T47D (cell line): Measurements from ENCODE around the gene MPHOSPH9.

ENCODE experiments used
- DNase-seq, 2 experiments: peaks; one replicate each; pipeline versions ENCODE4 v3.0.0 to v3.0.0-alpha.2; 2011 to 2012; ENCODE audit warnings: low read depth in 1 of 2, low spot score in 1 of 2
- JUND ChIP-seq: IDR thresholded peaks from 2 replicates; pipeline ENCODE4 v1.6.1; 2012; ENCODE audit warnings: low read depth
- in situ Hi-C: cut with HindIII; loops from 2 replicates; pipeline ENCODE4 v1.10.0; 2016; ENCODE audit warnings: low sequenced_read_pairs, low pct_unique_long_range_greater_than_20kb

The MPHOSPH9 gene, protein sequence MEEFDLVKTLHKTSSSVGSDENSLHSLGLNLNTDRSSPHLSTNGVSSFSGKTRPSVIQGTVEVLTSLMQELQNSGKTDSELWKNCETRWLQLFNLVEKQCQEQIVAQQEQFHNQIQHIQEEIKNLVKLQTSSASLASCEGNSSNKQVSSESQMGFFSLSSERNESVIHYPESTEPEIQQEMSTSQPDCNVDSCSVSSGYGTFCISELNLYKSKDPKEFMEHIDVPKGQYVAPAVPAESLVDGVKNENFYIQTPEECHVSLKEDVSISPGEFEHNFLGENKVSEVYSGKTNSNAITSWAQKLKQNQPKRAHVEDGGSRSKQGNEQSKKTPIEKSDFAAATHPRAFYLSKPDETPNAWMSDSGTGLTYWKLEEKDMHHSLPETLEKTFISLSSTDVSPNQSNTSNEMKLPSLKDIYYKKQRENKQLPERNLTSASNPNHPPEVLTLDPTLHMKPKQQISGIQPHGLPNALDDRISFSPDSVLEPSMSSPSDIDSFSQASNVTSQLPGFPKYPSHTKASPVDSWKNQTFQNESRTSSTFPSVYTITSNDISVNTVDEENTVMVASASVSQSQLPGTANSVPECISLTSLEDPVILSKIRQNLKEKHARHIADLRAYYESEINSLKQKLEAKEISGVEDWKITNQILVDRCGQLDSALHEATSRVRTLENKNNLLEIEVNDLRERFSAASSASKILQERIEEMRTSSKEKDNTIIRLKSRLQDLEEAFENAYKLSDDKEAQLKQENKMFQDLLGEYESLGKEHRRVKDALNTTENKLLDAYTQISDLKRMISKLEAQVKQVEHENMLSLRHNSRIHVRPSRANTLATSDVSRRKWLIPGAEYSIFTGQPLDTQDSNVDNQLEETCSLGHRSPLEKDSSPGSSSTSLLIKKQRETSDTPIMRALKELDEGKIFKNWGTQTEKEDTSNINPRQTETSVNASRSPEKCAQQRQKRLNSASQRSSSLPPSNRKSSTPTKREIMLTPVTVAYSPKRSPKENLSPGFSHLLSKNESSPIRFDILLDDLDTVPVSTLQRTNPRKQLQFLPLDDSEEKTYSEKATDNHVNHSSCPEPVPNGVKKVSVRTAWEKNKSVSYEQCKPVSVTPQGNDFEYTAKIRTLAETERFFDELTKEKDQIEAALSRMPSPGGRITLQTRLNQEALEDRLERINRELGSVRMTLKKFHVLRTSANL

DNA sequence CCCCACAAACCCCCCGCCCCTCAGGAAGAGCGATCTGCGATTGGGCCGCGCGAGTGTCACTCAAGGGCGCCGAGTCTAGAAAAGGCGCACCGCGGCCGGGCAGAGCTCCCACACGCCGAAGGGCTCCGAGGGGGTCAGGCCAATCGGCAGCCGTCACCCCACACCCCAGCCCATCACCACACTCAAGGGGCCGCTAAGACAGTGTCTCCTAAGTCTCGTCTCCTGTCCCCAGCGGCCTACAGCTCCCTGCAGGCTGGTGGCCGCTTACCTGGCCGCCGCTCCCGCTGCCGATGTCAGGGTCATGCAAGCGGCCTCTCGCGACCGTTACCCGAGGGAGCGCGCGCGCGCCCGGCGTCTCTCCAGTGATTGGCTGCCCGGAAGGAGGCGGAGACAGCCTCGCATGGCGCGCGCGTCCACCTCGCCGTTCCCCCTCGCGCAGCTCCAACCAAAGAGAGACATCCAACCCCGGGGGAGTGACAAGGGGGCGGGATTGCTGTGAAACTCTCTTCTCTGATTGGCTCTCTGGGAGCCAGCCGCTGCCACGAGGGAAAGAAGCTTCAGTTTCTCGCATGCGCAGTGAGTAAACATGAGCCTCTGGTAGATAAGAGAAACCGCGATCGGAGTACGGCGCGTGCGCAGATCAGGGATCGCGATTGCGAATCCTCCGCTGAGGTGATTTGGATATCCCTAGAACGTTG is at the start of gene MPHOSPH9, which contains the start of gene MTRFR:
Gene MPHOSPH9, minus strand, starts transcription at position 335 of the 698 bp plus-strand sequence. CDS start 2,777 bp downstream, outside the sequence.
Gene MTRFR, plus strand, starts transcription at position 630 of the 698 bp plus-strand sequence. CDS start 20,239 bp downstream, outside the sequence.
- in situ Hi-C loops = no loop called here
- TF ChIP-seq JUND = no peak
- peak; percentile 97 to 100 for DNase-seq

DNA sequence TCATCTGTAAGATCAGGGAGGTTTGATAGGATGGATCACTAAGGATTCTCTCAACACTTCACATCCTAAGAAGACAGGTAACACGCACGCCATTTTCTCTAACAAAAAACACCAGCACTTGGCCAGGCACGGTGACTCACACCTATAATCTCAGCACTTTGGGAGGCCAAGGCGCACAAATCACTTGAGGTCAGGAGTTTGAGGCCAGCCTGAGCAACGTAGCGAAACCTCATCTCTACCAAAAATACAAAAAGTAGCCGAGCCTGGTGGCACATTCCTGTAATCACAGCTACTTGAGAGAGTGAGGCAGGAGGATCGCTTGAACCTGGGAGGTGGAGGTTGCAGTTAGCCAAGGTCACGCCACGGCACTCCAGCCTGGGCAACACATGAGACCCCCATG is 49.2 kb upstream of the MPHOSPH9 start:
- no peak for DNase-seq
- no peak for TF ChIP-seq JUND
- in situ Hi-C loops = no loop called here

DNA sequence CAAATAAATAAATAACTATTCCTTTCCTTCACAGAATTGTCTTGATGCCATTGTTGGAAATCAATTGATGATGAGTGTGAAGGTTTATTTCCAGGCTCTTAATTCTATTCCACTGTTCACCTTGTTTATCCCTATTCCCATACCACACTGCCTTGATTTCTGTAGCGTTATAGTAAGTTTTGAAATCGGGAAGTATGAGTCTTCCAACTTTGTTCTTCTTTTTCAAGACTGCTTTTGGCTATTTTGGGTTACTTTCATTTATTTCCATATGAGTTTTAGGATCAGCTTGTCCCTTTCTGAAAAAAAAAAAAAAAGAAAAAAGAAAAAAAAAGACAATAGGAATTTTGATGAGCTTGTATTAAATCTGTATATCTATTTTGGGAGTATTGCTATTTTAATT is 48.0 kb upstream of the MPHOSPH9 start:
- no peak for DNase-seq
- no peak for TF ChIP-seq JUND
- in situ Hi-C loops = no loop called here

DNA sequence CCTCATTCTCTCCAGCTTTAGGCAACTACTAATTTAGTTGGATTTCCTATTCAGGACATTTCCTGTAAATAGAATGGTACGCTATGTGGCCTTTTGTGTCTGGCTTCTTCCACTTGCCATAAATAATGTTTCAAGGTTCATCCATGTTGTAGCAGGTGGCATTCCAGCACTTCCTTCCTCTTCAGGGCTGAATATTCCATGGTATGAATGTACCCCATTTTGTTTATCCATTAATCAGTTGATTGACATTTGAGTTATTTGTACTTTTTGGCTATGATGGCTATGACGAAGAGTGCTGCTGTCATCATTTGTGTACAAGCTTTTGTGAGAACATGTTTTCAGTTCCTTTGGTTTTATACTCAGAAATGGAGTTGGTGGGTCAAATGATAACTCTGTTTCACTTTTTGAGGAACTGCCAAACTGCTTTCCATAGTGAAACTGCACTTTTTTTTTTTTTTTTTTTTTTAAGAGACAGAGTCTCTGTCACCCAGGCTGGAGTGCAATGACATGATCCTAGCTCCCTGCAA is 45.2 kb upstream of the MPHOSPH9 start:
- no peak for DNase-seq
- TF ChIP-seq JUND = no peak
- in situ Hi-C loops = no loop called here

DNA sequence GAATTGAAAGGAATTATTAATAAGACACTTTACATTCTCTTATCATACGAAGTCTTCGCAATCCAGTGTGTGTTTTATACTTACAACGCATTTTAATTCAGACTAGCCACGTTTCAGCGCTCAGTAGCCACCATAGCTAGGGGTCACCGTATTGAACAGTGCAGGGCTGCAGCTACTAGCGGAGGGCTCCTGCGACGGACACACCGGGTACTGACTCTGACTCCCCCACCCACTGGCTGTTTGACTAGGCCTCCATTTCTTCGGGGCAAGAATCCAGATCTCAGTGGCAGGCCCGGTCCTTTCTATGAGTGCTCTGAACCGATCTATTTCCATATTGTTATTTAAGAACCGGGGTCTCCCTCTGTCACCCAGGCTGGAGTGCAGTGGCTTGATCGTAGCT is 40.2 kb upstream of the MPHOSPH9 start:
- DNase-seq = no peak
- in situ Hi-C loops = no loop called here
- TF ChIP-seq JUND = no peak

DNA sequence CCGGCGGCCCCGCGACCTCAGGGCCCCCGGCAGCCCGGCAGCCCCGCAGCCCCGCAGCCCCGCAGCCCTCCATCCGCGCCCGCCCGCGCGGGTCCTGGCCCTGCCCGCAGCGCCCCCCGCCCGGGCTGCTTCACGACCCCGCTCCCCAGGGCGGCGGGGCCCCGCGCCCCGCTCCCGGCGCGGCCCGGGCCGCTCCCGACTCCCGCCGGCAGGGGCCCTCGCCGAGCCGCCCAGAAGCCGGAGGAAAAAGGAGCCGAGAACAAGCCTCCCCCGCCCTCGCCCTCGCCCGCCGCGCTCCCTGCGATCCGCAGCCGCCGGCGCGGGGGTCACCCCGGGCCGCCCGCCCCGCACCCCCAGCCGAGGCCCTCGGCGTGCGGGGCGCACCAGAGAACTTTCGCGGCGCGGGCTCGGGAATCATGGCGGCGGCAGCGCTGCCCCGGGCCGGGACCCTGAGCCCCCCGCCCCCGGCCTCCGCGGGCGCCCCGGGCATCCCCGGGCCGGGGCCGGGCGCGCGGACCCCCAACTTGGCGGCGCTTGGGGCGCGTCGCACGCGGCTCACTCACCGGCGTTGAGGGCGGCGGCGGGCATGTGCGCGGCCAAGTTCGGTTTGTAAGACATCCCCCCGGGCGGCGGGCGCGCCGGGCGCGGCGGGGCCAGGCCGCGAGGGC is 38.2 kb upstream of the MPHOSPH9 start:
- DNase-seq = peak; percentile 78 to 92
- no peak for TF ChIP-seq JUND
- in situ Hi-C loops = no loop called here

DNA sequence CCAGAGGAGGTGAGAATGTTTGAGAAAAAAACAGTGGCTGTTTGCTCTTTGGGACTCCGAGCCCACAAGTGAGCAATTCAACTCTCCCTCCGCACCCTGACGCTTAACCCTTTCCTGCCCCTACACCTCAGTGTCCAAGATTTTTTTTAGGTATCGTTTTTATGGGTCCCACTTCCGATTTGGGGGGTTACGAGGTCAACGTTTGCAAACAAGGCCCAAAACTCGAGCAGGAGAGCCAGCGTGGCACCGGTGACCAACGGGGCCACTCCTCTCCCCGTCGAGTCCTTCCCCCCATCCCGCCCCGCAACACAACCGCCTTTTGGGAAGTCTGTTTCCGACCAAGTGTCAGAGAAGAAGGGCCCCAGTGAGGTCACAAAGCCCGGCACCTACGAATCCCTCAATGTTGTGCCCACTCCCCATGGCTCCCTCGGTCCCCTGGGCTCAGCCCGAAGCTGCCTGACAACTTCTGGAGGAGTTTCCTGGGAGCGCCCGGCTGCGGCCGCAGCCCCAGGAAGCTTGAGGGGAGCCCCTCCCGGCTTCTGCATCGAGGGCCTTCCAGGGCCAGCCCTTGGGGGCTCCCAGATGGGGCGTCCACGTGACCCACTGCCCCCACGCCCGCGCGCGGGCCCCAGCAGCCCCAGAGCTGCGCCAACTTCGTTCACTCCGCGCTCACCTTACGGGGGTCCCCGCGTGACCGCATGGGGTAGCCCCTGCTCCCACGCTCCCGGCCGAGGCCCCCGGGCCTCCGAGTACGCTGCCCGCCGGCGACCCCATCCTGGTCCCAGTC is 37.5 kb upstream of the MPHOSPH9 start:
- in situ Hi-C loops = no loop called here
- DNase-seq = peak in 1 of 2 experiments; percentile 37
- TF ChIP-seq JUND = no peak

DNA sequence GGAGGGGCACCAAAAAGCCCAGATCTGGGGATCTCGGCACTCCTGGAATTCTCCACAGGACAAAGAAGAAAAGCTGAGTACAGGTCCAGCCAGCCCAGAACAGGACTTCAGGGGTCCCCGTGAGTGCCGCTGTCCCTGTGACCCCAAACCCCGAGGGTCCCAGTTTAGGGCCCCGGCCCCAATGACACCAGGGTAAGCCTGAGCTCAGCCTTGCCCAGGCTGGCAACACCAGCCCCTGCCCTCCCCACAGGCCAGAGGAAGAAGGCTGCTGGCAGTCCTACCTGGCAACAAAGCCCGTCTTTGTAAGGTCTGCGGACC is 36.9 kb upstream of the MPHOSPH9 start:
- in situ Hi-C loops = no loop called here
- peak in 1 of 2 experiments; percentile 44 for DNase-seq
- no peak for TF ChIP-seq JUND

DNA sequence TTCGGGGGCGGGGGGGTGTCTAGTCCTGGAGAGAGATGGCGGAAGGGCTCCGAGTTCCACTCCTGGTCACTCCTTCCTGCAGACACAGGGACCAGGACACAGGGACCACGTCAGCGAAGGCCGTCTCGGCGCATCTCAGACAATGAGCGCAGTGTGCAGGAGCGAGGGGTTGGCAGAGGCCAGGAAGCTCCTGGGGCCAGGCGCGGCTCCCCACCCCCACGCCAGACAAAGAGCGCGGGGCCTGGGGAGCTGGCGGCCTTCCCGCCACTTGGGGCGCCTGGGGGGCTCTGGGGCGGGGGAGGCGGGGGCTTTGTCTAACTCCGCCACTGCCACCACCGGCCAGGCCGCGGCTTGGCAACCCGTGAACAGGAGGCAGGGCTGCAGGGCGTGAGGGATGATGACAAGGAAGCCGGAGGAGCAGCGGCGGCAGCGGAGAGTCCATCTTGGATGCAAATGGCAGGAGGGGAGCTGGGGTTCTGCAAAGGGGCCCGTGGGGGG is 36.5 kb upstream of the MPHOSPH9 start:
- TF ChIP-seq JUND = no peak
- in situ Hi-C loops = no loop called here
- DNase-seq = no peak

DNA sequence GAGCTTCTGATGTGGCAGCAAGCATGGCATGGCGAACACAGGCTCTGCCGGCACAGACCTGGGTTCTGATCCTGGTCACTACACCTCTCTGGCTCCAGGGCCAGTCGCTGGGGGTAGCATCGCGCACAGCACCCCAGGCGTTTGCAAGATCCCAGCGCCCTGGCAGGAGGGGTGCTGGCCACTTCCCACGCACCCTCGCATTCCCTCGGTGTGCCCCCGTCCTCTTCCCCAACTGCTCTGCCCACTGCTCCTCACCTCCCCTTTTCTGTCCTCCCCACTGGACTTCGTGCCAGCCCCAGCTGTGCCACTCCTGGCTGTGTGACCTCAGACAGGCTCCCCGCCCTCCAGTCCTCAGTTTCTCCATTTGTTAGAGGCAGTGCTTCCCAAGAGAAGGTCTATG is 35.9 kb upstream of the MPHOSPH9 start:
- TF ChIP-seq JUND = no peak
- no peak for DNase-seq
- in situ Hi-C loops = no loop called here
